ENCODE measurements around the gene CHAC1.
"Not testable (repeated sequence)": the region's sequence is repeated elsewhere in the genome, so short reads cannot be mapped to it uniquely, and the experiment has no call there.

Gene CHAC1

DNA sequence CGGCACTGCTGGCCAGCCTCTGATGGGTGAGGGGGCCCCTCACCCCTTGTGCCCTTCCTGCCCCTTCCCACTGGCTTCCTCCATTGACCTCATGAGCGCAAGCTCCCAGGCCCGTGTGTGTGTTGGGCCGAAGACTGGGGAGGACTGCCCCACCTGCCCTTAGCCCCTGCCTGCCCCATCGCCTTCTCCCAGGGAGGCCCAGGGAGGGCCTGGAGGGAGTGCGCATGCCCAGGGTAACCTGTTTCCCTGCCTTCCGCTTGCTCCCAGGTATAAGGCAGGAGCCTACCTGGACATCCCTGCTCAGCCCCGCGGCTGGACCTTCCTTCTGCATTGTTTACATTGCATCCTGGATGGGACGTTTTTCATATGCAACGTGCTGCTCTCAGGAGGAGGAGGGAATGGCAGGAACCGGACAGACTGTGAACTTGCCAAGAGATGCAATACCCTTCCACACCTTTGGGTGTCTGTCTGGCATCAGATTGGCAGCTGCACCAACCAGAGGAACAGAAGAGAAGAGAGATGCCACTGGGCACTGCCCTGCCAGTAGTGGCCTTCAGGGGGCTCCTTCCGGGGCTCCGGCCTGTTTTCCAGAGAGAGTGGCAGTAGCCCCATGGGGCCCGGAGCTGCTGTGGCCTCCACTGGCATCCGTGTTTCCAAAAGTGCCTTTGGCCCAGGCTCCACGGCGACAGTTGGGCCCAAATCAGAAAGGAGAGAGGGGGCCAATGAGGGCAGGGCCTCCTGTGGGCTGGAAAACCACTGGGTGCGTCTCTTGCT lies 15.3 kb upstream of the CHAC1 start:
- no peak for DNase-seq (ENCODE audit: low spot score)

DNA sequence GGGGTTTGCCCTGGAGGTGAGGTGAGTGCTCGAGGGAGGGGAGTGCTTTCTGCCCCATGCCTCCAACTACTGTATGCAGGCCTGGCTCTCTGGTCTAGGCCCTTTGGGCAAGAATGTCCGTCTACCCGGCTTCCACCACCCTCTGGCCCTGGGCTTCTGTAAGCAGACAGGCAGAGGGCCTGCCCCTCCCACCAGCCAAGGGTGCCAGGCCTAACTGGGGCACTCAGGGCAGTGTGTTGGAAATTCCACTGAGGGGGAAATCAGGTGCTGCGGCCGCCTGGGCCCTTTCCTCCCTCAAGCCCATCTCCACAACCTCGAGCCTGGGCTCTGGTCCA lies 14.8 kb upstream of the CHAC1 start:
- no peak for DNase-seq (ENCODE audit: low spot score)

DNA sequence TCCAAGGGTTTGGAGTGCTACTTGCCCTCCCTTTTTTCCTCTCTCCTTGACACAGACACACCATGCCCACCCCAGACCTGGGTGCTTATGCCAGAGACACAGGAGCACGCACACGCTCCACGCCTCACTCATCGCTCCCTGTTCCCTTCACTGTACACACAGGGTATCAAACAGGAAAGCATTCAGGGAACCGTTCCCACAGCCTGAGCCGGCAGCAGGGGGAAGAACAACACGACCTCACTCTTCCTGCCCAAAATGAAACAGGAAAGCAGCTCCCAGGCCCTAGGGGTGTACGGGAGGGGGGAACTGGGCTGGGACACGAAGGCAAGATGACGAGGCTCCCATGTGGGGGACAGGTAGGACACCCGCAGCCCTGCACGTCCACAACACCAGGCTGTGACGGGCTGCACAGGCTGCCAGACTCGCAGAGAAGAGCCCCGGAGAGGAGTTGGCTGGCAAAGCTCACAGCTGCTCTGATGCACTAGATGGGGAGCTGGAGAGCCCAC lies 12.9 kb upstream of the CHAC1 start:
- no peak for DNase-seq (ENCODE audit: low spot score)

DNA sequence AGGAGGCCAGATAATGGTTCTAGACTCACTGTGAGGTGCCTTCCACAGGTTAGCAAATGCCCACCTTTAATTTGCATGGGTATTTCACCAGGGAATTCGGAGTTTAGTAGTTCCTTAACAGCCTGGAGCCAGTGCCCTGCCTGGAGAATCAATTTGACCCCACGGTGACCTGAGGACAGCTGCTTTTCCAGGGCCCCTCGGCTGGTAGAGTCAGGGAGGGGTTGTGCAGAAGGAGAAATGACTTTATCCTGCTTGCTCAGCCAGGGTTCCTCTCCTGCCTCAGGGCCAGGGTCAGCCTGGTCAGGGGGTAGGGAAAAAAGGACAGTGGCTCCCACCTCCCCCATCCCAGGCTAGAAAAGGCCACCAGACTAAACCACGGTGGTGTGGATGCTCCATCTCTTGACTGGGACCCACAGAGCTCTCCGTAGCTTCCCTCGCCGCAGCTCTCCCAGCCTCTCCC lies 12.2 kb upstream of the CHAC1 start:
- no peak for DNase-seq (ENCODE audit: low spot score)

DNA sequence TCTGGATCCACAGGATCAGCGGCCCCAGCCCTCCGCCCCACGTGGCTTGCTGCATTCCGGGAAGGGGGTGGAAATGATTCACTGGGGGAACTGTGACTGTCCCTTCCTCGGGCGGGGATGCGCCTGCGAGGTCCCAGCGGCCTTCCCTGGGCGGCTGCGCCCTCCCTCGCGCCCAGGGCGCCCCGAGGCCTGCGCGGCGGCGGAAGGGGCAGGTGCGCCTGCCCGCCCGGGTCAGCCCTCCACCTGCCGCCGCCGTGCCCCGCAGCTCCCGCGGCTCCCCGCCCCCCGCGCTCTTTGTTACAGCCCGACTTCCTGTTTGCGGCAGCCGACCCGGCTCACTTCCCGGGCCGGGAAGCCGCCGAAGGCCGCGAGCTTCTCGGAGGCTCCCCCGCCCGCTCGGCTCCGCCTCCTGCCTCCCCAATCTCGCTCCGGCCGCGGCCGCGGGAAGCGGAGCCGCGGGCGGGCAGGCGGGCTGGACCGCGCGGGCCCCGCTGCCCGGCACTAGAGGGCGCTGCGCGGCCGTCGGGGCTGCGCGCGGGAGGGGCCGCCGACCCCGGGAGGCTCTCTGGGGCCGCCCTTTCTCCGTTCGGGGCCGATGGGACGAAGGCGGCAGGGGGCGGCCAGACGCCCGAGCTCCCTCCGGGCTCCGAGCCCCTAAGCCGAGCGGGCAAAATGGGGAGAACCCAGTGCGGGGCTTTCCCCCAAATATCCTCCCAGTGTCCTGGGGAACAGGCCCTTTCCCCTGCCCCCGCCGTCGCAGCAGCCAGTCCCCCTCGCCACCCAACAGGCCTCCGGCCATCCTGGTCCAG lies 11.5 kb upstream of the CHAC1 start:
- peak; percentile 95 for DNase-seq (ENCODE audit: low spot score)

DNA sequence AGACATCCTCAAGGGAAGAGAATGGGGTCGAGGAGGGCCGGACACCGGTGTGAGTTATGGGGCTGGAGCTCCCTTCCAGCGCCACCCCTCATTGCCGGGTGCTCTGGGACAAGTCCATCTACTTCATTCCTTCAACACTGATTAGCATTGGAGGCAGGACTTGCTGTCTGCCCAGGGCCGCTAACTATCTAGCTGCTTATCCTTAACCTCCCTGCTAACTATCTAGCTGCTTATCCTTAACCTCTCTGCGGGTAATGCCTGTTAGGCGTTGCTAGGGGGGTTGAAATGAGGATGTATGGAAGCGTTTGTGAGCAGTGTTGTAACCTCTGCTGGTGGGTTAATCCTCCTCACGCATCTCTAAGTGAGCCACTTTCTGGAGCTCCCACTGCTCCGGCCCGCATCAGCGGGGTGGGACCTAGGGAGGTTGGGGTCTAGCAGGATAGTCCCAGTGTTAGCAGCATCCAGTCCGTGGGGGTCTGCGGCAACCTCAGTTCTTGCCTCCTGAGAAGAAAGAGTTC lies 10.9 kb upstream of the CHAC1 start:
- DNase-seq (ENCODE audit: low spot score) = no peak

DNA sequence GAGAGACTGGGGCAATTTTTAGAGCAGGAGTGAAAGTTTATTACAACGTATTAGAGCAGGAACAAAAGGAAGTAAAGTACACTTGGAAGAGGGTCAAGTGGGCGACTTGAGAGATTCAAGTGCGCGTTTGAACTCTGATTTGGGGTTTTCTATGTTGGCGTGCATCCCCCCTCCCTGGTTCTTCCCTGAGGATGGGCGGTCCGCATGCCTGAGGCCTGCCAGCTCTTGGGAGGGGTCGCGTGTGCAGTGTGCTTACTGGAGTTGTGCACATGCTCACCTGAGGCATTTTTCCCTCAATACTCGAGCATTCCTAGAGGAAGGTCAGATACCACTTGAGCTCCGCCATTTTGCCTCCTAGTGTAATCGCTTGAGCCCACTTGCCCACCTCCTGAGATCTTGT lies 10.4 kb upstream of the CHAC1 start:
- DNase-seq (ENCODE audit: low spot score) = no peak

DNA sequence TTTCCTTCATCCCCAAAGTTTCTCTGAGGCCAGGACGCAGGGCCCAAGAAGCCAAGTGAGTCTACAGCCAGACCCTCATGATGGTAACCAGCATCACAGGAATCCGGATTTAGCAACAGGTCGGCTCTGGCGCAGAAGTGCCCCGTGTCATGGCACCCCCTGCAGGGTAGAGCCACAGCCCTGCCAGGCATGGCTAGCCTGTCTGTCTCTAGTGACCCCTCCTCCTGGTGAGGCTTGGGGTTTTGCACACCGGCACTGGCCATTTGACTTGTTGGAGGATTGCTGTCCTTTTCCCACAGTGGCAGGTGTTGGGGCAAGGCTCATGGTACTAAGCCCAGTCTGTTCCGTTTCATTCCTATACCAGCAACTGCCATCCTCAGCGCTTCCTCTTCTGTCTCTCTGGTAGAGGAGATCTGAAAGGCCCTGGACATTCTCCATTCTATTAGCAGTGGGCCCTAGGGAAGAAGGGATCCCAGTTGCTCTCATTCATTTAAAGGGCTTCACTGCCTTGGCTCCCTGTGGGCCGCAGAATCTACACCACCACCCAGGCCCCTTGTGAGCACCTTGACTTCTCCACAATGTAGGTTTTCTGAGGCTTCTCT lies 9.4 kb upstream of the CHAC1 start:
- no peak for DNase-seq (ENCODE audit: low spot score)

DNA sequence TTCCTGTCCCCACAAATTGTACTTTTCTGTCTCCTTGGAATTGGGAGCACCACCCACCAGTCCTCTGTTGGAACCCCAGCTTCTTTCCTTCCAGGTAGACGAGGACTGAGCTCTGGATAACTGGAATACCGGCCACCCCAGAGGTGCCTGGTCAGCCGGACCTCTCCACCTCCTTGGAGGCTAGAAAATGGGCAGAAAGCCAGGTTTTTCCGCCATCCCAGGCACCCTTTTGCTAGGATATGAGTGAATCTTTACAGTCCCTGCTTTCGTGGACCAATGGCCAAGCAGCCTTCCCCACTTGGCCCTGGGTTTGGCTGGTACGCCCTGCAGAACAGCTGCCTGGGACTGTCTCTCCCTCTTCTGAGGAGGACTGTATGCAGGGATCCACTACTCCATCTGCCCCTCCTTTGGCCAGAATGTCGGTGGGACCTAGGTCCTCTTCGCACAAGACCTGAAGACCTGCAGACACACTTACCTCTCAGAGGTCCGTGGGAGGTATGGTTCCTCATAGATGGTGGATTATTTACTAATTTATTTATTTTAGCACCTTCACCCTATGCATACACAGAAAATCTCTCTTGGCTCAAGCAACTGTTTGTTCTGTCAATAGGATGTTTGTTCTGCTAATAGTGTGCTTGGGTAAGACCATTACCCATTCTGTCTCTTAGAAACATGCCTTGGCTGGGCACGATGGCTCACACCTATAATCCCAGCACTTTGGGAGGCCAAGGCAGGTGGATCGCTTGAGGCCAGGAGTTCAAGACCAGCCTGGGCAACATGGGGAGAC lies 8.6 kb upstream of the CHAC1 start:
- no peak for DNase-seq (ENCODE audit: low spot score)

DNA sequence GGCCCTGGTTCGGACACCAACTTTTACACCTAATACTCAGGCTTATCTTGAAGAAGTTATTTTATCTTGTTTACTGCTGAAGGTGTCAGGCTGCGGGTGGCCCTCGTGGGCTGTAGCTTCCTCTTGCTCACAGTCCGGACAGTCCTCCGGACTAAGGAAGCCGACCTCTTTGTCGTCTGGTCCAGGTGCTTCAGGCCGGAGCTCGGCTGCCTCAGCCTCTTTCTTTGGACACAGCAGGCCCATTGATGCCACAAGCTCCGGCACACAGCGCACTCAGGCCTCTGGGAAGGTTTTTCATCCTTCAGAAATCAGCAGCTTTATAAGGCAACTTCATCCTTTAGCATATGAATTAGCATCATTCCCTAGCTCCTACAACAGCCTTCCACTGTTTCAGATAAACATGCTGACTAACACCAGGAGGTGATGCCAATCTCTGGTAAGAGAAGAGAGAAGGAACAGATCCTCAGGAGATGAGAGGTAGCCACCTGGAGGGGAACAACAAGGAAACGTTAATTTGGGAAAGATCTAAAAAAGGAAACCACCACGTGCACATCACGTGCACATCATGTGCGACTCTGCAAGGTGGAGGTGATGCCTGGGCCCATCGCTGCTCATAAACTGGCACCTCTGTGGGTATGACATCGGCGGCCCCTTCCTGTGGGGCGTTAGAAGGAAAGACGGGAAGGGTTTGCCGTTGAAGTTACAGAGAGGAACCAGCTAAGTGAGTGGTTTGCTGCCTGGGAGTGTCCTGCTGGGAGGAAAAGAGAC lies 4.4 kb upstream of the CHAC1 start:
- DNase-seq (ENCODE audit: low spot score) = no peak

DNA sequence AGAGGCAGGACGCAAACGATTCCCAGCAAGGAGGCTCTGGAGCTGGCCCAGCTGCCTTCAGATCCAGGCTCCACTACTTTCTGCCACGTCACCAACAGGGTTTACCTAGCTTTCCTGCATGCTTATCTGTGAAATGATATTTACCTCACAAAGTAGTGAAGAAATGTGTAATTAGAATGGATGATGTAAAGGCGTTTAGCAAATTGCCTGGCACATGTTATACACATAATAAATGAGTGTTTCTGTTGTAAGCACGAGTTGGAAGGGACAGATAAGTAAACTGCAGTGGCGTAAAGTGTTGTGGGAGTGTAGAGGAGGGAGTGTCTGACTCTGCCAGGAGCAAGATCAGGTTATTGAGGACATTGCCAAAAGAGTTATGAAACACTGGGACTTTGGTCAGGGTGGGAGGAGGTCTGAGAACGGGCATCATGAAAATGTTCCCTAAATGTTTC lies 3.5 kb upstream of the CHAC1 start:
- no peak for DNase-seq (ENCODE audit: low spot score)

DNA sequence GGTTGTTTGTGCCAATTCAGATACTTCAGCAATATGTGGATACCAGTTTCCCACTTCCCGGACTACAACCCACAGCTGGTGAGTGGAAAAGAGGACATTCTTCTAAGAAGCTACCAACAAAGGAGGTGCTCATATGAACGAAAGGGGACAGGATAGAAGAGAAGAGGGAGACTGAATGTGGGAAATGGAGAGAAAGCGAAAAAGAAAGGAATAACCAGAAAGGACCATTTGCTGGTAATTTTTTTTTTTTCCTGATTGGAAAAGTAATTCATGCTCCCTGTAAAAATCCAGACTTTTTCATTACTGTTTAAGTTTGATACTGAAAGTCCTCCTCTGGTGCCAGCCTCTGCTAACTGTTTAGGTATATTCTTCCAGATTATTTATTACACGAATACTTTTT lies 1.5 kb upstream of the CHAC1 start:
- DNase-seq (ENCODE audit: low spot score) = no peak

DNA sequence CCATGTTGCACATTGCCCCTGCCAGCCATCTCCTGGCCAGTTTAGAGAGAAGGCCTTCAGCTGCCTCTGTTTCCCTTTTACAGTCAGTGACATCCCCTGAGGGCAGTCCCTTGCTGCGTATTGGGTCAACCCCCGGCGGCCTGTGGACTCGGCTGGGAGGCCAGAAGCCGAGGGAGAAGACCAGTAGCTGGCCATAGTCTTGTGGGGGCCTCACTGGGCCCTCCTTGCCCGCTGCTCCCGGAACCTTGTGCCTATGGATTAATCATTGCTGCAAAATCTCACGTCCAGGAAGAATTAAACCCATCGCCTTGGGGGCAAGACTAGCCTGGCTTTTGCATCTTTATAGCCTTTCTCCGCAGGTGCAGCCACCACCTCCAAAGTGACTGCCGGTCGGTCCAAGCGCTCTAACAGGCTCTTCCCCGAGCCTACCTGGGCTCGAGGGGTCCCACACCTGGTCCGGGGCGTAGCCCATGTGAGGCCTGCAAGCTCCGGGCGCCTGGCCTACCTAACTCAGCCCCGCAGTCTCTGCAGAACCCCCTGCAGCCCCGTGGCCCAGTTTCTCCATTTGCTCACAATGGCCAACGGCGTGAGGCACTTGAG lies 870 bp upstream of the CHAC1 start:
- peak; percentile 52 for DNase-seq (ENCODE audit: low spot score)

DNA sequence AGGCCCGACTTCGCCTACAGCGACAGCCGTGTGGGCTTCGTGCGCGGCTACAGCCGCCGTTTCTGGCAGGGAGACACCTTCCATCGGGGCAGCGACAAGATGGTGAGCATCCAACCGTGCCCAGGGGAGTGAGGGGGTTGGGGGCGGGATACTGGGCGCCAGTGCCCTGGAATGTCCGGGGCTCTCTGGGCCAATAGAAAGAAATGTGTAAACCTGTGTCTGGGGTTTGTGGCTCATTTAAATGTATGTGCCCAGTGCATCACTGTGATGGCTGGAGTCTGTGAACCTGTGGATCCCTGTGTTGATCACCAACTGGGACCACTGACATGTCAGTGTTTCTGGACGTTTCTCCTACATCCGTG lies 423 bp downstream of the CHAC1 start:
- no peak for DNase-seq (ENCODE audit: low spot score)

DNA sequence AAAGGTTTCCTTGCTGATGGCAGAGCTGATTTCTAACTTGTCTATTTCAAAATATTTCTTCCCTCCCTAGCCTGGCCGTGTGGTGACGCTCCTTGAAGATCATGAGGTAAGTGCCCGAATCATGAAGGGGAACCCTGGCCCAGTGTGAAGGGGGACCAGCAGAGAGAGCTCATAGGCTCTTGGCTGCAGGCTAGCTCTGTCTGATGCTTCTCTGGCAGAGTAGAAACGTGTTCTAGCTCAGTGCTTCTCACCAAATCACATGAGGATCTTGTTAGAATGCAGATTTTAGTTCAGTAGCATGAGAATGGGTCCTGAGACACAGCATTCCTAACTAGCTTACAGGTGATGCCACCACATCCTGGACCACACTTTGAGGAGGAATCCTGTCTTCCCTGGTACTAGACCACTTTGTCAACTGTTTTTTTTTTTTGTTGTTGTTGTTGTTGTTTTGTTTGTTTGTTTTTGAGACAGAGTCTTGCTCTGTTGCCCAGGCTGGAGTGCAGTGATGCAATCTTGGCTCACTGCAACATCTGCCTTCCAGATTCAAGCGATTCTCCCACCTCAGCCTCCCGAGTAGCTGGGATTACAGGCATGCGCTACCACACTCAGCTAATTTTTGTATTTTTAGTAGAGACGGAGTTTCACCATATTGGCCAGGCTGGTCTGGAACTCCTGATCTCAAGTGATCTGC lies 1.0 kb downstream of the CHAC1 start:
- DNase-seq (ENCODE audit: low spot score) = not testable (repeated sequence)

DNA sequence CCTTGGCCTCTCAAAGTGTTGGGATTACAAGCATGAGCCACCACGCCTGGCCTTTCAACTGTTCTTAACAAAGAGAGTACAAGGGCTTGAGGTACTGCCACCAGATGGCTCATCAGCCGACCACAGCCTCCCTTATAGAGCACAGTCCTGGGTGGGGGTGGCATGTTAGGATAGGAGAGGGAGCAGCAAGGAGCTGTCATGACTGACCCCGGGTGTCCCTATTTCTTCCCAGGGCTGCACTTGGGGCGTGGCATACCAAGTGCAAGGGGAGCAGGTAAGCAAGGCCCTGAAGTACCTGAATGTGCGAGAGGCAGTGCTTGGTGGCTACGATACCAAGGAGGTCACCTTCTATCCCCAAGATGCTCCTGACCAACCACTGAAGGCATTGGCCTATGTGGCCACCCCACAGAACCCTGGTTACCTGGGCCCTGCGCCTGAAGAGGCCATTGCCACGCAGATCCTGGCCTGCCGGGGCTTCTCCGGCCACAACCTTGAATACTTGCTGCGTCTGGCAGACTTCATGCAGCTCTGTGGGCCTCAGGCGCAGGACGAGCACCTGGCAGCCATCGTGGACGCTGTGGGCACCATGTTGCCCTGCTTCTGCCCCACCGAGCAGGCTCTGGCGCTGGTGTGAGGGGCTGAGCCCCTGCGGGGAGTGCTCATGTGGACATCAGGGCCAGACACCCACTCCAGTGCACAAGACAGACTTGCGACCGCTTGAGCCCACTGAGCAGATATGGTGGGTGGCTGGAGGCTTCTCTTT lies 2.1 kb downstream of the CHAC1 start:
- DNase-seq (ENCODE audit: low spot score) = no peak

DNA sequence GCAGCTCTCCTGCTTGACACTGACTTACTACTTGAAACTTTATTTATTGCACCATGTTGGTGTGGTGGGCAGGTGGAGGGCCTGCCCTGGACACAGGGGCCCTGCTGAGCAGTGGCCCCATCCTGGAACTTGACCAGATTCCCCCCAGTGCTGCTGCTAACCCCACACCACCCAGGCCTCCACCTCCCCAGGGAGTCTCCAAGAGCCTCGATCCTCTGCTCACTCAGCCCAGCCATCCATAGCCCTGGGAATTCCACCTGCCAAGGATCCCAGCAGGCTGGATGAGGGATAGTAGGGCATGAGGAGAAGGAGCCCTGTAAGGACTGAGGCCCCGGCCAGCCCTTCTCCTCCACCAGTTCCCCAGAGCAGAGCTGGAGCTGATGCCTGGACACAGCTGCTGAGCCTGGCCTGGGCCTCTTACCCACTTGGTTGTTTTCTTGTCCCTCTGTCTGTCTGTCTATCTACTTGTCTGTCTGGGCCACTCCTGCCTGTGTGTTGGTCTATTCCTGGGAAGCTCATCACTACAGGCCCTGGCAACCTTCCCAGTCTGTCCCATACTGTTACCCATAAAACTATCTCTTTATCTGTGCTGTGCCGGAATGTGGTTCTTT lies 2.8 kb downstream of the CHAC1 start:
- no peak for DNase-seq (ENCODE audit: low spot score)

DNA sequence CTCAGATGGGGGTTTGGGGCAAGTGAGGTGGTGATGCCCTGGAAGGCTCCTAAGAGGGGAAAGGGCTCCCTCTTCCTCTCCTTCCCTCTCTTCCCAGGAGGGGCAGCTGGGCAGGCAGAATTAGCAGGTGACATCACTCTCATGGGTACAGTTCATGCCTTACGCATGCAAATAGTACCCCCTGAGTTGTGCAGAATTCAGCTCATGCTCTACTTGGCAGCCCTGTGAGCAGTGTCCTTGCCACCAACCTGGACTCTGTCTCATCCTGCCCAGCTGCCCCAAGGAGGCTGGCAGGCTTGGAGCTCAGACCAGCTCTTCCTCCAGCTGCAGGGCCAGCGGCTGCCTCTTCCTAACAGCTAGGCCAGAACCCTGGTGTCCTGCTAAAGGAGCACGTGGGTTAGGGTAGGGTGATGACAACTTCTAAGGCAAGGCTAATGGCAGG lies 3.3 kb downstream of the CHAC1 start:
- no peak for DNase-seq (ENCODE audit: low spot score)

DNA sequence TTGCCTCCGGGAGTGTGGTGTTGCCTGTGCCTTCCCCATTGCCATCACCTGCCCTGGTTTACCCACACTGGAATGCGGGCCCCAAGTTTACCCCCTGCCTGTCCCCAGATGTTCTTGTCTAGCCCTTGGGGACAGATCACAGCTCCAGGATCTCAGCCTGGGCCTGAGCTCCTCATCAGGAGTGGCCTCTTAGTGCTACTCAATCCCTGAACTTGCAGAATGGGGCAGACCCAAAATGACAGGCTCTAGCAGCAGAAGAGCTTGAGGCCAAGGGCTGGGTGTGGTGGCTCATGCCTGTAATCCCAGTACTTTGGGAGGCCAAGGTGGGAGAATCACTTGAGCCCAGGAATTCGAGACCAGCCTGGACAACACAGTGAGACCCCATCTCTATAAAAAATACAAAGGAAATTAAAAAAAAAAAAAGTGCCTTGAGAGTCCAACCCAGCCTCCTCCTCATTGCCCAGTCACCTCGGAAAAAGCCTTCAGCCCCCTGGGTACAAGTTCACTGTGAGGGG lies 3.8 kb downstream of the CHAC1 start:
- no peak for DNase-seq (ENCODE audit: low spot score)

Data from iPS-NIHi11 (cell line).